ENCODE measurements around the gene CHD9.

Gene CHD9

GRCh38 chr16:53094013-53094630 lies 39.3 kb downstream of the CHD9 start:
- no peak for DNase-seq (ENCODE audit: low read depth in 2 of 2)

- DNase-seq (ENCODE audit: low read depth in 2 of 2) = no peak
Observed at GRCh38 chr16:53097190-53097589, 42.4 kb downstream of the CHD9 start.

GRCh38 chr16:53098526-53099317 lies 43.9 kb downstream of the CHD9 start:
- peak; percentile 15 to 22 for DNase-seq (ENCODE audit: low read depth in 2 of 2)

- peak; percentile 42 to 47 for DNase-seq (ENCODE audit: low read depth in 2 of 2)
Observed at GRCh38 chr16:53099318-53100130, 44.7 kb downstream of the CHD9 start.

- no peak for DNase-seq (ENCODE audit: low read depth in 2 of 2)
Observed at GRCh38 chr16:53100131-53100748, 45.4 kb downstream of the CHD9 start.

- no peak for DNase-seq (ENCODE audit: low read depth in 2 of 2)
Observed at GRCh38 chr16:53100889-53101288, 46.1 kb downstream of the CHD9 start.

- no peak for DNase-seq (ENCODE audit: low read depth in 2 of 2)
Observed at GRCh38 chr16:53103811-53104210, 49.0 kb downstream of the CHD9 start.

GRCh38 chr16:53105565-53105964 lies 50.8 kb downstream of the CHD9 start:
- no peak for DNase-seq (ENCODE audit: low read depth in 2 of 2)

GRCh38 chr16:53111078-53111791 lies 56.4 kb downstream of the CHD9 start:
- no peak for DNase-seq (ENCODE audit: low read depth in 2 of 2)

- no peak for DNase-seq (ENCODE audit: low read depth in 2 of 2)
Observed at GRCh38 chr16:53112015-53112414, 57.2 kb downstream of the CHD9 start.

GRCh38 chr16:53115047-53115446 lies 60.3 kb downstream of the CHD9 start:
- DNase-seq (ENCODE audit: low read depth in 2 of 2) = no peak

GRCh38 chr16:53115773-53116172 lies 61.0 kb downstream of the CHD9 start:
- DNase-seq (ENCODE audit: low read depth in 2 of 2) = no peak

- no peak for DNase-seq (ENCODE audit: low read depth in 2 of 2)
Observed at GRCh38 chr16:53121043-53121620, 66.3 kb downstream of the CHD9 start.

- no peak for DNase-seq (ENCODE audit: low read depth in 2 of 2)
Observed at GRCh38 chr16:53121661-53122060, 66.9 kb downstream of the CHD9 start.

- no peak for DNase-seq (ENCODE audit: low read depth in 2 of 2)
Observed at GRCh38 chr16:53123747-53124146, 69.0 kb downstream of the CHD9 start.

GRCh38 chr16:53126390-53126789 lies 71.6 kb downstream of the CHD9 start:
- DNase-seq (ENCODE audit: low read depth in 2 of 2) = no peak

GRCh38 chr16:53129281-53130158 lies 74.7 kb downstream of the CHD9 start:
- no peak for DNase-seq (ENCODE audit: low read depth in 2 of 2)

GRCh38 chr16:53130159-53131049 lies 75.6 kb downstream of the CHD9 start:
- DNase-seq (ENCODE audit: low read depth in 2 of 2) = peak; percentile 88 to 93

GRCh38 chr16:53131050-53131362 lies 76.2 kb downstream of the CHD9 start:
- DNase-seq (ENCODE audit: low read depth in 2 of 2) = no peak
